GM19099 (cell line): Measurements from ENCODE around the gene SCAF8.

Source experiments
- POLR2A ChIP-seq: IDR thresholded peaks from 3 replicates; pipeline ENCODE4 v1.6.1; 2011; ENCODE audit warnings: low read depth; ENCODE audit not compliant: insufficient read length; ENCODE audit errors: extremely low read depth

SCAF8 gene

GRCh38 chr6:154733183-154733625, at the start of gene SCAF8:
TSS of gene SCAF8 (plus strand) at chr6:154733416. CDS start at chr6:154733901, 485 bp downstream.
- peak; percentile 88 for TF ChIP-seq POLR2A

- no peak for TF ChIP-seq POLR2A
These were observed 49.3 kb upstream of the SCAF8 start for GRCh38 chr6:154683756-154684523.

DNA sequence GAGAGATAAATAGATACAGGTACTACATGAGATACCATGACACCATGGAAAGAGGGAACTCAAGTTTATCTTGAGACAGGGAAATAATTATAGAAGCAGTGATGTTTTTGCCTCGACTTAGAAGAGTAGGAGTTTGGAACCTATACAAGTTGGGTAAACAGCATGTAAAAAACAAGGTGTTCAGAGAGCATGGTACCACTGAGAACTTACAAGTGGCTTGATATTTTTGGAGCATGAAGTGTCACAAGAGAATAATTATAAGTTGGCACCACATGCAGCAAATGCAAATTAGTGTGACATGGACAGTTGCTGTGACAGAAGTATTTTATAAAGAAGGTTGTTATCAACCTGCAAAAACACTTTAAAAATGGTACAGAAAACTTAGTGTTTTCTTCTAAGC, 47.1 kb upstream of the SCAF8 start:
- no peak for TF ChIP-seq POLR2A

- no peak for TF ChIP-seq POLR2A
These were observed 43.5 kb upstream of the SCAF8 start for GRCh38 chr6:154689493-154690255.

- no peak for TF ChIP-seq POLR2A
These were observed 42.4 kb upstream of the SCAF8 start for GRCh38 chr6:154690857-154691256.

GRCh38 chr6:154696661-154697060, 36.6 kb upstream of the SCAF8 start:
- no peak for TF ChIP-seq POLR2A

DNA sequence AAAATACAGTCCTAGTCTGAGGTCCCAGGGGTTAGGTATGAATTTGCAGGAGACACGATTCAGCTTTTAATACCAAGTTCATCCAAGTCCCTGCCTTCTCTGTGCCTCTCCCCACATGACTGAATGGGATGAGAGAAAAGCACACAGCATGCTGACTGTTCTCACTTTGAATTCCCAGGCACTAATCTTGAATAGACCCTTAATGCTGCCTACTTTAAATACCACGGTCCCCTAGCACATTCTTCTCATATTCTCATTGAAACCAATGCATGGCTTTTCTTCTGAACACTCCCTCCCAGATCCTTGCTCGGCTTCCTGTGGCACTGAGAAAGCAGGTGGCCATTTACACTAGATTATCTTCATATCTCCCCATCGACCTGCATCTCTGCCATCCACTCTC, 30.1 kb upstream of the SCAF8 start:
- no peak for TF ChIP-seq POLR2A

GRCh38 chr6:154705471-154706113, 27.6 kb upstream of the SCAF8 start:
- no peak for TF ChIP-seq POLR2A

DNA sequence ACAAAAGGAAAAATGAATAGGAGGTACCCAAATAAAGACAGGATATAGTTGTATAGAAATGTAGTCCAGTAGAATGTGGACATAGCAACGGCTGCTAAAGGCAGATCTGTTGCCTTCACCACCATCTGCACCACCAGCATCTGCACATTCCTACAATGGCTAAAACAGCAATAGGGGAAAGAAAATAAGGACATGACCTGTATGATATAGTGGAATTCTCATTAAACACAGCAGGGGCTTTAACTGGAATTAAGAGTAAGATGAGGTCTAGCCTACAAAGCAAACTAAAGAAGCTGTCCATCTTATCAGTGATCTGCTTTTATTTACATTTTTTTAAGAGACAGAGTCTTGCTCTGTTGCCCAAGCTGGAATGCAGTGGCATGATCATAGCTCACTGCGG, 26.8 kb upstream of the SCAF8 start:
- no peak for TF ChIP-seq POLR2A

DNA sequence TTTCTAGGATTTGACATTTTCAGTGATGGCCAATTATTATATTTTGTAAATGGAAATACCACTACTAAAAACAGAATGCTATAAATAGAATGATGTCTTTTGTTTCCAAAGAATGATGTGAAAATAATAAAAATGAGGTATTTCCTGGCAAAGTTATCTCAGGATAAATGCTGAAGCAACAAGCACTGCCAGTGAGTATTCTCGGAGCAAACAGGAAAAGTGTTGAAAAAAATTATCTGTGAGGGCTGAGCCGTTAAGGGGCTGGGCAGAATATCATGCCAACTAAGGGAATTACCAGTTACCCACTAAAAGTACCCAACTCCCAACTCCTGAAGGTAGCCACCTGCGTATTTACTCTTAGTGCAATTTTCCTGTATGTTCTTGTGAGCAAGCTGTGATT, 23.6 kb upstream of the SCAF8 start:
- no peak for TF ChIP-seq POLR2A

DNA sequence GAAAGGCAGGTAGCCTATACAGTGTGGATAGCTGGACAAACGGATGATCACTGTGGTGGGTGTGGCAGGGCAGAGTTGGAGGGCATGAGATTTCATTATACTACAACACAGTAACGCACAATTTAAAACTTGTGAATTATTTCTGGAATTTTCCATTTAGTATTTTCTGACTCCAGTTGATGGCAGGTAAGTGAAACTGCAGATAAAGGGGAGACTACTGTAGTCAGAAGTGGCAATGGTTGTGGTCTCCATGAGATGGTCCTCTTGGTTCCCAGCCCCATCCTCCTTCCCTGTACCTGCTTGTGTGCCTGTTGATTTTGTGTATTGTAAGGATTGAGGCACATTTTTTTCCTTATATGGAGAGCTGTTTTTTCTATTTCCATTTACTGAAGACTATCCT, 22.5 kb upstream of the SCAF8 start:
- no peak for TF ChIP-seq POLR2A

DNA sequence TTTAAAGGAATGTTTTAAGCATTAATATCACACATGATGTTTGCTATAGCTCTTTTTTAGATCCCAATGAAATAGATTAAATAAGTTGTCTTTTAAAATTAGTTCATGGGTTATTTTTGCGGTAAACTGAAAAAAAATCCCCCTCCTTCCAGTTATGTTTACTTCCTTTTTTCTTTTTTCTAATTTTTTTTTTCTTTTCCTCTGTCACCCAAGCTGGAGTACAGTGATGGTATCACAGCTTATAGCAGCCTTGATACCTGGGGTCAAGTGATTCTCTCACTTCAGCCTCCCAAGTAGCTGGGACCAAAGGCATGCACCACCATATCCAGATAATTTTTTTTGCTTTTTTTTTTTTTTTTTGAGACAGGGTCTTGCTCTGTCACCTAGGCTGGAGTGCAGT, 17.8 kb upstream of the SCAF8 start:
- TF ChIP-seq POLR2A = no peak

GRCh38 chr6:154719433-154719832, 13.8 kb upstream of the SCAF8 start:
- no peak for TF ChIP-seq POLR2A

GRCh38 chr6:154719854-154720253, 13.4 kb upstream of the SCAF8 start:
- TF ChIP-seq POLR2A = no peak

GRCh38 chr6:154721460-154721859, 11.8 kb upstream of the SCAF8 start:
- no peak for TF ChIP-seq POLR2A

DNA sequence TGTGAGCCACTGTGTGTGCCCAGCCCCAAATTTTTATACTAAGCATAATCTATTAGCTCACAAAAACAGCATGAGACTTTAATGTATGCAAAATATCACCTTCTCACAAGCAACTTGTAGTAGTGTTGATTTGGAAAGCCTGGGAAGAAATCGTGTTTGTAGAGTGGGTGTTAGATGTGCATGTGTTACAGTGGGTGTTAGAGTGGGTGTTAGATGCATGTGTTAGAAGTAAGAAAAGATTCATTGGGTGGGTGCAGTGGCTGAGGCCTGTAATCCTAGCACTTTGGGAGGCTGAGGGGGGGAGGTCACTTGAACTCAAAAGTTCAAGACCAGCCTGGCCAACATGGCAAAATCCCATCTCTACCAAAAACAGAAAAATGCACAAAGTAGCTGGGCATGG, 6.3 kb upstream of the SCAF8 start:
- TF ChIP-seq POLR2A = no peak
